ENCODE results near the gene TLCD3A.

DNA sequence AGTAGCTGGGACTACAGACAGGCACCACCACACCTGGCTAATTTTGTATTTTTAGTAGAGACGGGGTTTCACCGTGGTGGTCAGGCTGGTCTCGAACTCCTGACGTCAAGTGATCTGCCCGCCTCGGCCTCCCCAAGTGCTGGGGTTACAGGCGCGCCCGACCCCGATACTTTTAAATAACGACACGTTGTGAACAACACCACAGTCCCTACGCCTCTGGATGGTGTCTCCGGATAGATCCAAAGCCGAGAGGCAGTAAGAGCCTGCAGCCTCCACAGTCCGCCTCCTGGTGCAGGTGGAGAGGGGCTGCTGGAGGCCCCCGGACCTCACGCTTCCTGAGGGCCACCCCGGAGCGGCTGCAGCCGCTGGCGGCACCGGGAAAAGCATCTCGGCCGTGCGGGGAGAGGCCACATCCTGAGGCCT, 741 bp upstream of the TLCD3A start:
- TF ChIP-seq, protein P1, sequence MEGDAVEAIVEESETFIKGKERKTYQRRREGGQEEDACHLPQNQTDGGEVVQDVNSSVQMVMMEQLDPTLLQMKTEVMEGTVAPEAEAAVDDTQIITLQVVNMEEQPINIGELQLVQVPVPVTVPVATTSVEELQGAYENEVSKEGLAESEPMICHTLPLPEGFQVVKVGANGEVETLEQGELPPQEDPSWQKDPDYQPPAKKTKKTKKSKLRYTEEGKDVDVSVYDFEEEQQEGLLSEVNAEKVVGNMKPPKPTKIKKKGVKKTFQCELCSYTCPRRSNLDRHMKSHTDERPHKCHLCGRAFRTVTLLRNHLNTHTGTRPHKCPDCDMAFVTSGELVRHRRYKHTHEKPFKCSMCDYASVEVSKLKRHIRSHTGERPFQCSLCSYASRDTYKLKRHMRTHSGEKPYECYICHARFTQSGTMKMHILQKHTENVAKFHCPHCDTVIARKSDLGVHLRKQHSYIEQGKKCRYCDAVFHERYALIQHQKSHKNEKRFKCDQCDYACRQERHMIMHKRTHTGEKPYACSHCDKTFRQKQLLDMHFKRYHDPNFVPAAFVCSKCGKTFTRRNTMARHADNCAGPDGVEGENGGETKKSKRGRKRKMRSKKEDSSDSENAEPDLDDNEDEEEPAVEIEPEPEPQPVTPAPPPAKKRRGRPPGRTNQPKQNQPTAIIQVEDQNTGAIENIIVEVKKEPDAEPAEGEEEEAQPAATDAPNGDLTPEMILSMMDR (IDR thresholded peaks at IDR 0.05) = no peak
- no peak for TF ChIP-seq ZFX (IDR thresholded peaks at IDR 0.05; ENCODE audit: borderline replicate concordance)
